SK-MEL-5 (cell line): ENCODE results near the gene DDX23. TPM values are rescaled to one million over a fixed set of nuclear protein-coding genes. Genes with fewer than 3 reads are reported as not detected.

Experiments
- DNase-seq: peaks from one replicate; pipeline ENCODE4 v3.0.0-alpha.2; 2016; ENCODE audit warnings: low read depth, low spot score
- in situ Hi-C: cut with HindIII; loops from 2 replicates; pipeline ENCODE4 v1.10.0; 2016; ENCODE audit warnings: low sequenced_read_pairs, high pct_unique_total_duplicates, low pct_unique_long_range_greater_than_20kb
- total RNA-seq: library from RNA; depleted of rRNA; stranded (reverse); fragments of >200 nt; shearing (Covaris generic); gene quantifications from 2 replicates; pipeline ENCODE4 v1.2.3, GENCODE V29; 2014

The DDX23 gene
- total RNA-seq, 1 experiment from 2014 or later: 86.4 TPM

DNA sequence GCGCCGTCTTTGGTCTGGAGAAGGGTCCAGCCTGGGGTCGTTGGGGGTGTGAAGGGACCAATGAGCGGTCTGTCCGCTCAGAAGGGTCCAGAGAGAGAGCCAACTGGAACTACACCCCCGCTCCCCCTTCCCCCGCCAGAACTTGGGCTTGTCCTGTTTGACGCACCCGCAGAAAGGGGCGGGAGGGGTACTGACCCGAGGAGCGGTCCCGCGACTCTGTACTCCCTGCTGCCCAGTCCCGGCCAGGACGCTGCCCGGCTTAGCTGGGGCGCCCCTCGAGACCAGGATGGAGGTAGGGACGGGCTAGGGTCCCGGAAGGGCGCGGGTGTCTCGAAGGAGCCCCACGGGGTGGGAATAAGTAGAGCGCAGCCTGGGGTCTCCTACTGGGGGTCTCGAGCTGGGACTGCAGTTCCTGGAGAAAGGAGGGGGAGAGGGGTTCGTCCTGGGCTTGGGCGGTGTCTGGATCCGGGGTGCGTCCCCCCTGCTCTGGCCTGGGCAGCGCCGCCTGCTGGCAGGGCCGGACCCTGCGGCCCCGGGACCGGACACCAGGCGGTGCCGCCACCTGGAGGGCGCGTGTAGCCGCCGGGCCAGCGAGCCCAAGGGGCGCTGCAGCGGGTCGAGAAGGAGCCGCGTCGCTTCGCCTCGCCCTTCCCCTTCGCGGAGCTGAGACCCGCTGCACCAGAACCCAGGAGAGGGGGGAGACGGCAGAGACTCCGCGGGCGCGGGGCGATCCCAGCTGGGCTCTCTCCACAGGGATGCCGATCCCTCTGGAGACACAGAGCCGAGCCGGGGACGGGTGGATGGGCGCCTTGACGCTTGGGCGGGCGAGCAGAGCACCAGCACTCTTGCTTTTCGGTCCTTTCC lies 37.5 kb downstream of the DDX23 start:
- in situ Hi-C loops: no loop called here
- DNase-seq: peak; percentile 67

DNA sequence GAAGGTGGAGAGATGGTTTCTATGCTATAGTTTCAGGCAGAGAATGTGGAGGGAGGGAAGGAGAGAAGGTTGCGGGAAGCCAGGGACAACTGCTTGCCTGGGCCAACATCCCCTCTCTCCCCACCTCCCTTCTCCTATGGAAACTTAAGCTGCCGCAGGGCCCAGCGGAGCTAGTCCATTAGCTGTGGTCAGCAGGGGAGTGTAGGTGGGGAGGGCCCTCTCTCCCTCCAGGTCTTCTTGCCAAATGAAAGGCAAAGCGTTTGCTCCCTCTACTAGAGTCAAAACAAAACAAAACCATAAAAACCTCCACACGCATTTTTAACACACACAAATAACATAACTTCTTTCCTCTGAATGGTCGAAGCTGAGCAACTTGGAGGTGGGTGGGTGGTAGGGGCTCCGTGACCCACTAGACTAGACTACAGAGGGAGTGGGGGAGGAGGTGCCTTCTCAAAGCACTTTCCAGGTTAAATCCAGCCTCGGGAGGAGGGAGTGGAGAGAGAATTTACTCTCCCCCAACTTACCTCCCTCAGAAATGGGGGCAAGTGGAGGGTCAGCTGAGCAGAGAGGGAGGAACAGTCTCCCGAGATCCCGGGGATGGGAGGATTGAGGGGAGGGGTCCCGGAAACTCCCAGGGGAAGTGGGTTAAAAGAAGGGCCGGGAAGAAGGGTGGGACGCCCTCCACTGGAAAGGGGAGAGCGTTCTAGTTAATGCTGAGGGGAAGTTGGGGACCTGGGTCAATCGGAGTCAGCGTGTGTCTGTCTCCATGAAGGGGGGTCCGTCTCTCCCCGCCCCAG lies 38.3 kb downstream of the DDX23 start:
- in situ Hi-C loops: no loop called here

DNA sequence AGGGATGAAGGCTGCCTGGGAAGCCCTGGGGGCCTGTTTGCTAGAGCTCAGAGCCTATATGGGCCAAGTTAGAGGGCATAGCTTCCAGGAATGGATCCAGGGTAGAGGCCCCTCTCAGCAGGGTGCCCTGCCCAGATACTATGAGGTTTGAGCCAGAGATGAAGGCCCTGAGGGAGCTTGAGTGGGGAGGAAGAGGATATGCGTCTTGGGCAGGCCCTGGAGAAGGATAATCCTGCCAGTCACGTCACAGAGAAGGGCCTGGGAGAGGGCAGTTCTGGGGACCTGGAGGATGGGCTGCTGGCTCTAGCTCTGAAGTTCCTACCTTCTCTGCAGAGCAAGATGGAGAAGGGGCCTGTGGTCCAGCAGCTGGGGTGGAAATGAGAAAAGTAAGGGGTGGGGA lies 39.6 kb downstream of the DDX23 start:
- in situ Hi-C loops: no loop called here
- no peak for DNase-seq

More for the DNA sequence above, 38.3 kb downstream of the DDX23 start:
- no peak for DNase-seq

DNA sequence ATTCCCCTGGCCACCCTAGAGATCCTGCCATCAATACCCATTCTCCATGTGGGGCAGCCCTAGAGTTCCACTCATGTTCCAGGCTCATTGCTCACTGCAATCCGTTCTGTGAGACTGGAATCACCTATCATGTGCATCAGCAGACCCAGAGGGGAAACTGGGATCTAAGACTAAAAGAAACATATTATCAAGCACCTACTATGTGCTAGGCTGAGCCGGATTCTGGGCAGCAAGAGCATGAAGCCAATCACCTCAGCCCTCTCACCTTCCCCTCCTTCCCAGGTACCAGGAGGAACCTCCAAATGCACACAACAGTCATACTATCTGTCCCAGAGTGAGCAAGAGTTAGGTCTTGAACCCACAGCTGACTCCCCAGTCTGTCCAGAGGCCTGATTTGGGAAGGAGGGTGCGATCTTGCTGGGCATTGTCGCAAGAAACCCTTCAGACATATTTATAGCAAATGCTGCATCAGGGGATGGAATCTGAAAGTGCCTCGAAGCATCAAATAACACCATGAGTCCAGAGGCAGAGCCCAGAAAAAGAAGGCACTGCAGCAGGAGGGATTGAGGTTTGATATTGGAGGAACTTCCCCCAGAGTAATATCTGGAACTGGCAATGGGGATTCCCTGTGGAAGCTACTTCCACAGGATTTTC lies 40.4 kb downstream of the DDX23 start:
- DNase-seq: no peak
- in situ Hi-C loops: no loop called here

DNA sequence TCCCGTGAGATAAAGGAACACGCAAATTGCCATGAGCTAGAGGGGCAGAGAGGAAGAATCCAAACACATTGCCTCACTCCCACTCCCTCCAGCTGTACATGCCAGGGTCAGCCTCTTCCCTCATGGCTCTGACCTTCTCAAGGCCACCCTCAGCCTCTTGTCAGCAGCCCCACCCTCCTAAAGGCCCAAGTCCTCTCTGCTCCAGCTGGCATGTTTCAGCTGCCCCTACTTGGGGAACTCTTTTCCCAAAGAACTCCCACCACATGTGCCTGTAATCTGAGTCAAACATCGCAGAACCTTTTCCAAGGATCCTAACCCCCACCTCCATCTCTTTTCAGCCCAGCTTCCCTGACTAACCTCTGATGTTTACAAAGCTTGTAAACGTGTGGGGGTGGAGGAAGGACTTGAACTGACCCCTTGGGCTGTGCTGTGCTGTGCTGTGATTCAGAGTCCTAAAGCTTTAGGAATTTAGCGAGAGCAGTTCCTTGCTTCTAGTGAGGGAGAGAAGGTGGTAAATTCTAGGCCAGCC lies 41.0 kb downstream of the DDX23 start:
- in situ Hi-C loops: no loop called here
- no peak for DNase-seq

DNA sequence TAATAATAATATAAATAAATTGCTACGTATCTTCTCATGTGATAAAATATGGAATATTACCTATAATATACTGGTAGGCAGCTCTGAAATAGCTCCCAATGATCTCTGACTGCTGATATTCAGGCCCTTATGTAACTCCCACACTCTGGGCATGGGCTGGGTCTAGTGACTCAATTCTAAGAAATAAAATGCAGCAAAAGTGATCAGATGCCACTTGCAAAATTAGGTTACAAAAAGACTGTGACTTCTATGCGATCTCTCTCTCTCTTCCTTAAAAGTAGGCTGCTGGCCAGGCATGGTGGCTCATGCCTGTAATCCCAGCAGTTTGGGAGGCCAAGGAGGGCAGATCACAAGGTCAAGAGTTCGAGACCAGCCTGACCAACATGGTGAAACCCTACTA lies 44.0 kb downstream of the DDX23 start:
- DNase-seq: no peak
- in situ Hi-C loops: no loop called here

DNA sequence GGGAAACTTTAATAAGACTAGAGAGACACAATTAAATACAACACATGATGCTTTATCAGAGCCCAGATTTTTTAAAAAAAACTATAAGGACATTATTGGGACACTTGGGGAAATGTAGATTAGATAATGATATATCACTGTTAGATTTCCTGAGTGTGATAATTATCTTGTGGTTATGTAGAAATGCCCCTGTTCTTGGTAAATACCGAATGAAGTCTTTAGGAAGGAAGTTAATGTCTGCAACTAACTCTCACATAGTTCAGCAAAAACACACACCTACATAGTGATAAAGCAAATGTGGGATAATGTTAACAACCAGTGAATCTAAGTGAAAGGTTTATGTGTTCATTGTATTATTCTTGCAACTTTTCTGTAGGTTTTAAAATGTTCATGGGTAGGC lies 48.3 kb downstream of the DDX23 start:
- in situ Hi-C loops: no loop called here
- DNase-seq: no peak

DNA sequence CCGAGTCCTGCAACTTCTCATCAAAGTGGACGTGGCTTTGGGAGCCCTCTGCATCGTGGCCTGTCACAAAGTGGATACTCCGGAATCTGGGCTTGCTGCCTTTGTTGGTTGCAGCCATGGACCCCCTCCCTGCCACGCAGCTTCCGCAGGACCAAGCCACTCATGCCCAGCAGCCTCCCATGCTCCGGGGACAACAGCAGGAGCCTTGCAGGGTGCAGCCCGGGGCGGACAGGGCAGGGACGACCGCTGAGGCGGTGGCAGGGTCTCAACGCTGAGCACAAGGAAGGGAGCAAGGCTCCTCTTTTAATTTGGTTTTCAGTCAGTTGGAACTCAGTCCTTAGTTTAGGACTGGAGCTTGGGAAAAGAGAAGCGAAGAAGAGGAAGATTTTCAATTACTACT lies 51.0 kb downstream of the DDX23 start:
- in situ Hi-C loops: no loop called here
- no peak for DNase-seq

DNA sequence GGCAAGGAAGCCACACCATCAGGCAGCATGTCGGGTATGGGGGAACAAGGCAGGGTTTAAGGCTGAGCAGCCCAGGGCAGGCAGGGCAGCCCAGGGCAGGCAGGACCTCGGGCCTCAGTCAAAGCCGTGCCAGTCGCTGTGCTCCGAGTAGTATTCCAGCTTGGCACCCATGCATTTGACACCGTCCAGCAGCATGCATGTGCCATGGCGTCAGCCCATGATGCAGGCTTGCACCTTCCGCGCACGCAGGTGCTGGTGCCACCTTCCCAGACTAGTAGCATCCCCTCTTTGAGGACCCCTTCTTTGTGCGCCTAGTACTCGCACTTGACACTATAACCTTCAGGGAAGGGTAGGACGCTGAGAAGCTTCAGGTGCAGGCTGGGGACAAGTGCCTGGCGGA lies 51.5 kb downstream of the DDX23 start:
- in situ Hi-C loops: no loop called here

DNA sequence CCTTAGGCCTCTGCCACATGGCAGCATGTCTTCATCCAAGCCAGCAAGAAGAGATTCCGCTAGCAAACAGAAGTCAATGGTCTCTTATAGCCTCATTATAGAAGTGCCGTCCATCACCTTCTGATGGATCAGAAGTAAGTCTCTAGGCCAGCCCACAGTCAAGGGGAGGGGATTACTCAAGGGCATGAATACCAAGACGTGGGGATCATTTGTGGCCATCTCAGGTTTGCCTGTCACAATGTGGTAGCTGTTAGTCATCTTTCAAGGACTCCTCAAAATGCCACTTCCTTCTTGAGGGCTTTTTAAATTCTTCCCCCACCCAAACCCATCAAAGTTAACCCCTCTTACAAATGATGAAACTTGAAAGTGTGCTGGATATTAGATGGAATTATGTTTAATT lies 55.0 kb downstream of the DDX23 start:
- in situ Hi-C loops: no loop called here
- DNase-seq: no peak

More for the DNA sequence above, 51.5 kb downstream of the DDX23 start:
- no peak for DNase-seq

DNA sequence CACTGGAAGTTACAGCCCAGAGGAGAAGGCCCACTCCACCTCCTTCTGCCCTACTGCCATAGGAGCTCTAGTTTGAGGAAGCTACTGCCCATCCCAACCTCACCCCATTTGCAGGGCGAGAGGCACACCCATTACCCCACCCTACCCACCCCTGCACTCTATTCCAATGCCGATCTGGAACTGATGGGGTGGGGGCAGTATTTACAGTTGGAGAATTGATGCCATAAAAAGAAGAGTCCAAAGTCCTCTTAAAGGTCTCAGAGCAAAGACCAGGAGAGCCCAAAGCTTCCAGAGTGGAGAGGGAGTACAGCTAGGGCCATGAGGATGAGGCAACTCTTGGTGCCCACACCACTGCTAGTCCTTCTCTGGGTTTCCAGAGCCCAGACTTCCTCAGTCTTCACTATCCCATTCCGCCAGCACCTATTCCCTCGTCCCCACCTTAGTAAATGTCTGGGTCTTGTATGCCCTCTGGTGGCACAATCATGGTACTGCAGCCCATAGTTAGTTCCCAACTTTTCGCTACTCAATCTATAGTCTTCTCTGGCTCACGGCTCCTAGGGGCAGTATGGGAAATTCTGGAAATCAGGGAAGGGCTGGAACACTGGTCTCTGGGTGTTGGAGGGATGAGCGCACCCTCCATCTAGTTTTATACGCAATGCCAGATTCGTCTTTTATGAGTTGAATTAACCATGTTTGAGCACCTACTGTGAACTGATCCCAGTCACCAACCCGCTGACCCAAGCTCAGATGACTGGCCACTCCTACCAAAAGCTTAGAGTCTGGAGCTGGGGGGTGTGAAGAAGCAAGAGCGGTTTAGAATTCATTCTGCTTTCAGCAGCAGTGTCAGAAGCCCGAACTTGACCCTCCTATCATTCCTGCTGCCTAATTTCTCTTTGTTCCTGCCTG lies 56.2 kb downstream of the DDX23 start:
- peak; percentile 92 for DNase-seq
- in situ Hi-C loops: no loop called here

DNA sequence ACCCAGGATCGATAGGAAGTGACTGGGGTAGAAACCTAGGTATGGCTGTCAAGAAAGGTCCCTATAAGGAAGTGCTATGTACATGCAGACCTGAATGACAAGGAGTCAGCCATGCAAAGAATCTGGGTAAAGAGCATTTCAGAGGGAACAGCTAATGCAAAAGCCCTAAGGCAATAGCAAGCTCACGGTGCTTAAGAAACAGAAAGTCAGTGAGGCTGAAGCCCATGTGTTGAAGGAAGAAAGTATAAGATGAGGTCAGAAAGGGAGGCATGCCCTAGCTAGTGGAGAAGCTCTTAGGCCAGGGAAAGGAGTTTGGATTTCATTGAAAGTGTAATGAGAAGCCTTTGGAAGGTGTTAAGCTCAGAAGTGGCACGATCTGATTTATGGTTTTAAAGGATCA lies 57.1 kb downstream of the DDX23 start:
- in situ Hi-C loops: no loop called here
- peak; percentile 51 for DNase-seq

DNA sequence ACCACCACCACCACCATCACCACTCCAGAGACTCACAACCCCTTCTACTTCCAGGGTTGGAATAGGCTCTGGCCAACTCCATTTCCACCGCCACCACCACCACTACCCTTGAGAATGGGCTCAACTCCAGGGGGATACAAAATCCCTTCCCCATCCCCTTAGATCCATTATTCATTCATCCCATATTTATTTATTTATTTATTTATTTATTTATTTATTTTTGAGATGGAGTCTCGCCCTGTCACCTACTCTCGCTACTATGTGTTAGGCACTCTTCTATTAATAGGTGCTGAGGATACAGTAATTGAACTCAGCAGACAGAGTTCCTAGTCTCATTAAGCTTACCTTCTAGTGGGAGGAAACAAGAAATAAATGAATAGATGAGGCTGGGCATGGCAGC lies 58.3 kb downstream of the DDX23 start:
- no peak for DNase-seq
- in situ Hi-C loops: no loop called here

DNA sequence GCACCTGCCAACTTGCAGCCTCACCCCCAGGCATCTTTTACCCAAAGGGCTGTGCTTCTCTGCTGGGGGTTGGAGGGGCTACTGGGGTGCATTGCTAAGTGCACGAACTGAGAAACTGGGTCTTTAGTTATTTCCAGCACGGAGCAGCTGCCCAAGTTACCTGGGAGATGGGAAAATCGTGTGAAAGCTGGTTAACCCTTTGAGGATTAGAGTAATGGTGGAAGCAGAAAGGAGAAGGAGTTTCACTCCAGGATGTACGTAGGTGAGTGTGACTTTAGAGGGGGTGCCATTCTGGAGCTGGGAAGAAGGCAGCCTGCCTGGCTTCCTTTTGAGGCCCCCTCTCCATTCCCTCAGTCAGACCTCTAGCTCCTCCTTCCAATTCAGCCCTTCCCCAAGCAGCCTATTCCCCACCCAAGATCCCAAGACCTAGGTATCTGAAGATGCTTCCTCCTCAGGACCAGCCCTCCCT lies 62.1 kb downstream of the DDX23 start:
- DNase-seq: no peak
- in situ Hi-C loops: no loop called here

DNA sequence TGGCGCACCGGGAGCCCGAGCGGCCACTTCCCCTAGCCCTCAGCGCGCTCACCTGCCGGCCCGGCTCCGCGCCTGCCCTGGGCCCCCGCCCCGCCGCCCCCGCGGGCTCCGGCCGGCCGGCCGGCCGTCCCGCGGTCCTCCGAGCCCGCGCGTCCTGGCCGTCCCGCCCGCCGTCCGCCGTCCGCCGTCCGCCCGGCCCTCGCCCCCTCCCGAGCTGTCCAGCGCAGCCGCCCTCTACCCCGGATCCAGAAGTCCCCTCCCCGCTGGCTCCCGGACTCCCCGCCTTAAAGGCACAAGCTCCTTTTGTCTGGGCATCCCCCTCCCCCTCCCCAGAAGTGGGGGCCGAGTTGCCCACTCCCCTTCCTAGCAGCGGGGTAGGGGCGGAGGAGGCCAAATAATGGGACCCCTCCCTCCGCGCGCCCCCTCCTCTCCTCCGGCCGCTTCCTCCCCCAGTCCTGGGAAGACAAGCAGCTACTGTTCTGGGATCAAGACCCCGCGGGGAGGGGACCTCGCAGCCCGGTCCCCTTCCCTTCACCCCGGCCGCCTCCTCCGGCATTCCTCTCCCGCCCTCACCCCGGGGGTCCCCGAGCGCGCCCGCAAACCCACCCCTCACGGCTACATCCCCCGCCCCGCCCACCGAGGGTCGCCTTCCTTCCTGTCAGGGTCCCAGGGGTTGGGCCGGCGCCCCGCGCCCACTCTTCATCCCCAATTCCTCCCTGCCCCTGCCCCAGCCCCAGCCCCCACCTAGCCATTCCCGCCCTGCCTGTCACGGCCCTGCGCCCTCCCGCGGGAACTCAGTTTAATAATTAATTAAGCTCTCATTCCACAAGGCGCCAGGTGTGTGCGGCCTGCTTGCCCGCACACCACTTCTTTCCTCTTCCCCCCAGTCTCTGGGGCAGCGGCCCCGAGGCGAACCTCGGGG lies 62.8 kb downstream of the DDX23 start, which contains the start of gene ADCY6:
ADCY6 (minus strand) TSS at position 236 of the 922 bp plus-strand sequence. CDS start 5,655 bp downstream, outside the sequence.
- peak; percentile 62 for DNase-seq

DNA sequence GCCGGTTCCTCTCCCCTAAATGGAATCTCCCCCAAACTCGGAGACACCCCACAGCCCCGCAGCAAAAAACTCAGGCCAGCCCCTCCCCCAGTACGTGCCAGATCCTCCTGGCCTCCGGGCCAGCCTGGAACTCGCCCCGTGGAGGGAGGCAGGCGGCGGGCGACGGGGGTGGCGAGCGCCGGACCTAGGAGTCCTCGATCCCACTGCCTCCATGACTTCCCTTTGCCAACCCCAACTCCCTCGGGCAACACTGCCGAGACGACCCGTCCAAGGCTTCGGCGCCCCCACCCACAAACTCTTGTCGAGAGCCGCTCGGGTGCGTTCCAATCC lies 63.5 kb downstream of the DDX23 start:
- DNase-seq: no peak
- in situ Hi-C loops: no loop called here

More for the DNA sequence above, 62.8 kb downstream of the DDX23 start, which contains the start of gene ADCY6:
- in situ Hi-C loops: no loop called here
